Activated B cell treated with CpG ODN at 0.5 μM for 24 hours (primary cell): ENCODE measurements around the gene IKBKE. TPM values are rescaled to one million over a fixed set of nuclear protein-coding genes. Genes with fewer than 3 reads are reported as not detected.

Experiments used
- ATAC-seq: fragments of 200-7000 bp; cut with Tn5 transposase; one replicate; pipeline ENCODE4 v1.10.0; 2021; ENCODE audit warnings: low read depth, mild to moderate bottlenecking, moderate library complexity
- CTCF ChIA-PET: fragments of 350-600 bp; sonication (Branson Sonifier 250); formaldehyde crosslinking; loops from one replicate; lab custom pipeline; 2021; ENCODE audit warnings: antibody characterized with exemption; lab: Charles Lee
- POLR2A ChIA-PET: fragments of 350-600 bp; sonication (Branson Sonifier 250); formaldehyde crosslinking; loops from one replicate; lab custom pipeline; 2021; ENCODE audit warnings: antibody characterized with exemption; lab: Charles Lee
- DNase-seq: peaks from one replicate; pipeline ENCODE4 v3.0.0; 2022
- H3K27ac Mint-ChIP-seq: one replicate; pipeline ENCODE4 v1.8.0; 2020; ENCODE audit warnings: mixed read lengths
- H3K27me3 Mint-ChIP-seq: one replicate; pipeline ENCODE4 v1.8.0; 2021; ENCODE audit warnings: mixed read lengths
- H3K36me3 Mint-ChIP-seq: one replicate; pipeline ENCODE4 v1.8.0; 2021; ENCODE audit warnings: low read depth, mixed read lengths
- H3K4me1 Mint-ChIP-seq: one replicate; pipeline ENCODE4 v1.8.0; 2021; ENCODE audit warnings: mixed read lengths
- H3K4me3 Mint-ChIP-seq: one replicate; pipeline ENCODE4 v1.8.0; 2020; ENCODE audit warnings: mild to moderate bottlenecking, mixed read lengths
- H3K9me3 Mint-ChIP-seq: one replicate; pipeline ENCODE4 v1.8.0; 2020; ENCODE audit warnings: mixed read lengths
- intact Hi-C: fragments of 100-400 bp; cut with micrococcal nuclease; formaldehyde crosslinking; loops from one replicate; pipeline ENCODE4 v1.15.1; 2024
- total RNA-seq: library from RNA; stranded (reverse); gene quantifications from 2 replicates; pipeline ENCODE4 v1.2.3, GENCODE V29; 2022
- TF ChIP-seq, protein P1 (sequence below): fragments of 200-600 bp; IDR thresholded peaks from one replicate; pipeline ENCODE4 v1.8.0; 2022; ENCODE audit warnings: antibody characterized with exemption, mild to moderate bottlenecking

IKBKE gene
- total RNA-seq, 1 donor from 2014 or later: 56.3 TPM

DNA sequence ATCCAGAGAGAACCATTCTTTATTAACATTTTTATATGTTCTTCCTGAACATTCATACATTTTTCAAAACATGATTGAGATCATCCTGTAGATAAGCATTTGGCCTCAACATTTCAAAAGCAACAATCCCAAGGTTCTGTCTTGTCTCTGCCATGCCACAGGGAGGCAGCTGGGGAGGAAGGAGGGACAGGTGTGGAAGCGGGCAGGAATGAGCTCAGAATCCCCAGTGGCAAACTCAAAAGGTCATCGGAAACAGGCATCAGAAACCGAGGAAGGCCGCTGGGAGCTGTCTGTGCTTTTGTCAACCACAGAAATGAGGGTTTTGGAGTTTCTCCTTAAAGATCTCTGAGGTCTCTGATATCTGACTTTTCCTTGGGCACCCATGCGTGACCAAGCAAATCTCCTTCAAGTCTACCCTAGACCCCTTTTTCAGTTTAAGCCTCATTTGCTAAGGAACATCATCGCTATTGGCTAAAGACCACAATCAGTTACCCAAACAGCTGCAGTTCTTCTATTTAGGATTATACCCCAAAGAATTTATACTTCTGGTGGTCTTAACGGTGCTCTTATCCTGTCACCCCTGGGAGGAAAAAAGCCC is 71.1 kb downstream of the IKBKE start:
- DNase-seq (no peak), ATAC-seq (no peak)
- TF ChIP-seq, protein P1, sequence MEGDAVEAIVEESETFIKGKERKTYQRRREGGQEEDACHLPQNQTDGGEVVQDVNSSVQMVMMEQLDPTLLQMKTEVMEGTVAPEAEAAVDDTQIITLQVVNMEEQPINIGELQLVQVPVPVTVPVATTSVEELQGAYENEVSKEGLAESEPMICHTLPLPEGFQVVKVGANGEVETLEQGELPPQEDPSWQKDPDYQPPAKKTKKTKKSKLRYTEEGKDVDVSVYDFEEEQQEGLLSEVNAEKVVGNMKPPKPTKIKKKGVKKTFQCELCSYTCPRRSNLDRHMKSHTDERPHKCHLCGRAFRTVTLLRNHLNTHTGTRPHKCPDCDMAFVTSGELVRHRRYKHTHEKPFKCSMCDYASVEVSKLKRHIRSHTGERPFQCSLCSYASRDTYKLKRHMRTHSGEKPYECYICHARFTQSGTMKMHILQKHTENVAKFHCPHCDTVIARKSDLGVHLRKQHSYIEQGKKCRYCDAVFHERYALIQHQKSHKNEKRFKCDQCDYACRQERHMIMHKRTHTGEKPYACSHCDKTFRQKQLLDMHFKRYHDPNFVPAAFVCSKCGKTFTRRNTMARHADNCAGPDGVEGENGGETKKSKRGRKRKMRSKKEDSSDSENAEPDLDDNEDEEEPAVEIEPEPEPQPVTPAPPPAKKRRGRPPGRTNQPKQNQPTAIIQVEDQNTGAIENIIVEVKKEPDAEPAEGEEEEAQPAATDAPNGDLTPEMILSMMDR: no peak
- intact Hi-C loops: loop anchor here (5.0 kb wide), 1 partner anchor 34 kb away; the partner anchor contains the start of gene RASSF5
- H3K4me1 Mint-ChIP-seq: peaks cover 4% of the 10 kb centered on the region
- H3K36me3 Mint-ChIP-seq: no peaks in the 10 kb centered on the region
- no peaks in the 10 kb centered on the region for H3K27me3 Mint-ChIP-seq
- no peak overlapping the region for H3K27ac Mint-ChIP-seq
- H3K4me3 Mint-ChIP-seq: no peak overlapping the region
- ChIA-PET POLR2A (no interaction called here), CTCF (interaction anchor here (0.9 to 10.1 kb wide), 3 partner anchors 14 to 69 kb away, joined by 3 to 349 read pairs (median 4); no protein-coding TSS in a partner anchor)
- no peaks in the 10 kb centered on the region for H3K9me3 Mint-ChIP-seq

DNA sequence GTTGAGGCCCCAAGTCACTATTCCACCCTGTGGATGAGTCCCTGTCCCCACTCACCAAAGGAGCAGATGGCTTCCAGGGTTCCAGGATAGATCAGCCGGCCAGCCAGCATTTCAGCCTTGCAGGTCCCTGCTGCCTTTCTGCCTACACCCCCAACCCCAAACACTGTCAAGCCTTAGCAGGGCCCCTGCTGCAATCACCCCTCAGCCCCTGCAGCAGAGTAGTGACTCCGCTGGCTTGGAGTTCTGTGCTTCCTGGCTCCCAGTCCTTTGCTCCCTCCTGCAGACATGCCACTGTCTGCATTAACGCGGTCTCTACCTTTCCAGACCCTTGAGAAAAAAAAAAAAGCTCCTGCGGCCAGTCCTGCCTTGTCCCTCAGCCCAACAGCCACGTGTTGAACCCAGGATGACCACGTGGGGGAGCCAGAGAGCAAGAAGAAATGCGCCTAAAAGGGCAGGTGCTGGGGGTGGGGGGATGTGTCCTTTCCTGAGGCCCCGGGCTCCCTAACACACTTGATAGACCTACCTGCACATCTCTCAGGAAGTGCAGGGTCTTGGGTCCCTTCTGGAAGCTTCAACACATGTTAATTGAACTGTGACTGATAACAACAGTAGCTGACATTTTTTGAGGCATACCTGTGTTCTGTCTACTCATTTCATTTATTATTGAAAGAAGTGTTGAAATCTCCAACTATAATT is 74.4 kb downstream of the IKBKE start:
- Mint-ChIP-seq H3K4me3 (no peak overlapping the region), H3K9me3 (no peaks in the 10 kb centered on the region), H3K36me3 (no peaks in the 10 kb centered on the region), H3K4me1 (peaks cover 4% of the 10 kb centered on the region), H3K27ac (no peak overlapping the region), H3K27me3 (no peaks in the 10 kb centered on the region)
- ChIA-PET CTCF (interaction anchor here (0.7 to 10.1 kb wide), 32 partner anchors 10 to 438 kb away, joined by 3 to 349 read pairs (median 4); partner anchors contain the start of genes DYRK3, EIF2D, IKBKE and RASSF5), POLR2A (interaction anchor here (0.8 to 3.7 kb wide), 10 partner anchors 10 to 71 kb away, joined by 3 to 75 read pairs (median 10); partner anchors contain the start of genes EIF2D and RASSF5)
- intact Hi-C loops: loop anchor here (1.0 to 5.0 kb wide), 6 partner anchors 13 to 120 kb away; partner anchors contain the start of gene RASSF5
- ATAC-seq (peak; percentile 93), DNase-seq (peak; percentile 81)
- TF ChIP-seq, protein P1: peak; percentile 63

DNA sequence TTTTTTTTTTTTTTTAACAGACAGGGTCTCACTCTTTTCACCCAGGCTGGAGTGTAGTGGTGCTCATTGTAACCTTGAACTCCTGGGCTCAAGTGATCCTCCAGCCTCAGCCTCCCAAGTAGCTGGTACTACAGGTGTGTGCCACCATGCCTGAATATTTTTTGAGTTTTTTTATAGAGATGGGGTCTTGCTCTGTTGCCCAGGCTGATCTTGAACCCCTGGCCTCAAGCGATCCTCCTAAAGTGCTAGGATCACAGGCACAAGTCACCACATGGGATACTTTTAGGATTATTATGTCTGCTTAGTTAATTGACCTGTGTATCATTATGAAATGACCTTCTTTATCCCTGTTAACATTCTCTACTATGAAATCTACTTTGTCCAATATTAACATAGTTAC is 75.1 kb downstream of the IKBKE start:
- no peaks in the 10 kb centered on the region for H3K27me3 Mint-ChIP-seq
- ATAC-seq: no peak

More for the DNA sequence above, 75.1 kb downstream of the IKBKE start:
- H3K4me3 Mint-ChIP-seq: no peak overlapping the region
- no peaks in the 10 kb centered on the region for H3K9me3 Mint-ChIP-seq
- peaks cover 4% of the 10 kb centered on the region for H3K4me1 Mint-ChIP-seq
- H3K36me3 Mint-ChIP-seq: no peaks in the 10 kb centered on the region
- intact Hi-C loops: loop anchor here (1.0 kb wide), 5 partner anchors 12 to 119 kb away; no protein-coding TSS in a partner anchor
- CTCF ChIA-PET: interaction anchor here (0.6 to 10.1 kb wide), 32 partner anchors 10 to 366 kb away, joined by 3 to 349 read pairs (median 4); partner anchors contain the start of genes DYRK3, EIF2D, IKBKE and RASSF5
- POLR2A ChIA-PET: interaction anchor here (0.6 to 3.7 kb wide), 12 partner anchors 9 to 1066 kb away, joined by 3 to 75 read pairs (median 10); partner anchors contain the start of genes EIF2D and RASSF5
- DNase-seq: no peak
- no peak overlapping the region for H3K27ac Mint-ChIP-seq
- TF ChIP-seq, protein P1: no peak

Other genes starting within 250 kb of the IKBKE start
- 114 and 116 TPM in 2 replicates for gene RASSF5, start 37.1 kb downstream of the IKBKE start, total RNA-seq
- 61.2 and 65.4 TPM in 2 replicates for gene EIF2D, start 142.0 kb downstream of the IKBKE start, total RNA-seq
- 0.33 and 0.37 TPM in 2 replicates for gene DYRK3, start 165.1 kb downstream of the IKBKE start, total RNA-seq
- 71.2 and 72.1 TPM in 2 replicates for gene MAPKAPK2, start 214.4 kb downstream of the IKBKE start, total RNA-seq